ENCODE data around the gene NRG4.

GRCh38 chr15:76006136-76006778 lies 6.0 kb downstream of the NRG4 start:
- TF ChIP-seq CTCF (IDR thresholded peaks at IDR 0.05) = no peak
- TF ChIP-seq POLR2A (IDR thresholded peaks at IDR 0.05) = no peak
